Ovary (tissue), 9 donors: ENCODE results near the gene ENO1. TPM values are rescaled to one million over a fixed set of nuclear protein-coding genes. Genes with fewer than 3 reads are reported as not detected.
"Not testable (repeated sequence)": the region's sequence is repeated elsewhere in the genome, so short reads cannot be mapped to it uniquely, and the experiment has no call there.

Experiments used
- DNase-seq, 5 donors: peaks; one replicate each; pipeline ENCODE4 v3.0.0-alpha.2; 2019 to 2020
- H3K27ac ChIP-seq, 2 donors: fragments of 200-600 bp; one replicate each; pipeline versions ENCODE4 v1.5.1 to v1.8.0; 2019 to 2022
- H3K27me3 ChIP-seq: fragments of 200-600 bp; one replicate; pipeline ENCODE4 v1.8.0; 2022
- H3K36me3 ChIP-seq: fragments of 200-600 bp; sonication (generic); one replicate; pipeline ENCODE4 v1.5.1; 2019
- H3K4me1 ChIP-seq: one replicate; pipeline ENCODE4 v1.8.1; 2013; ENCODE audit warnings: mild to moderate bottlenecking, moderate library complexity; ENCODE audit not compliant: insufficient read depth
- H3K4me3 ChIP-seq: fragments of 200-600 bp; sonication (generic); one replicate; pipeline ENCODE4 v1.5.1; 2017
- H3K9me3 ChIP-seq, 2 donors: fragments of 200-600 bp in 1 of 2; sonication (generic) in 1 of 2; one replicate each; pipeline versions ENCODE4 v1.5.1 to v1.8.1; 2013 to 2019; ENCODE audit warnings: mild to moderate bottlenecking in 1 of 2, moderate library complexity in 1 of 2
- CTCF ChIP-seq, 3 donors: fragments of 450-650 bp in 2 of 3; fragments of 200-600 bp in 1 of 3; IDR thresholded peaks; one replicate each; pipeline versions ENCODE4 v1.5.1 to v1.8.0; 2016 to 2022; ENCODE audit warnings: antibody characterized with exemption in 3 of 3, mild to moderate bottlenecking in 1 of 3
- EP300 ChIP-seq: sonication (generic); formaldehyde crosslinking; IDR thresholded peaks from one replicate; pipeline ENCODE4 v1.6.1; 2017; ENCODE audit warnings: antibody characterized with exemption
- POLR2A ChIP-seq: fragments of 450-650 bp; IDR thresholded peaks from one replicate; pipeline ENCODE4 v1.6.1; 2017; ENCODE audit warnings: antibody characterized with exemption, mild to moderate bottlenecking, moderate library complexity
- WGBS, 3 donors: extraction: QIAGEN DNeasy Blood & Tissue Kit in 1 of 3; methylation state at CpG; one replicate each; pipeline versions ENCODE4 v1.1.5 to v1.1.7; 2013 to 2017; 5-methylcytosine and 5-hydroxymethylcytosine counted together
- intact Hi-C, 4 donors: fragments of 100-400 bp; cut with DNase I; formaldehyde crosslinking; loops; one replicate each; pipeline versions ENCODE4 v1.11.0 to v1.15.1; 2022 to 2023
- polyA plus RNA-seq, 2 donors: library from polyadenylated mRNA; stranded (reverse); fragments of 200-250 nt in 1 of 2; fragments of 350-450 nt in 1 of 2; fragmentation: Illumina TruSeq in 1 of 2; extraction: RNeasy Lipid Tissue Mini Kit (QIAGEN cat#74804) in 1 of 2; gene quantifications; one replicate each; pipeline ENCODE4 v1.2.3, GENCODE V29; 2013 to 2014
- total RNA-seq, 7 donors: library from RNA; depleted of rRNA in 2 of 7; stranded (reverse); fragments of >200 nt in 2 of 7; fragmentation: NEBNext Ultra II Directional in 3 of 7; extraction: Animal tissue kit (Norgen Biotek cat#: 25700) in 3 of 7; gene quantifications; one replicate each; pipeline versions ENCODE4 v1.1.0 to v1.2.4, GENCODE V29; 2016 to 2023
- donor health status: DM: no; HTN: no; CAD: no; lungs with moderate emphysema.
- donor health status: DM: no; HTN: no; CAD: no.
- donor health status: Bipolar disorder and iron deficiency.
- donor health status: DM: yes; HTN: yes; CAD: no.
- donor health status: DM: no; HTN: no; CAD: no.
- donor health status: DM: yes; HTN: yes; CAD: no.

The ENO1 gene
- total and polyA plus RNA-seq, 9 donors: 158 to 569 (median 404) TPM

GRCh38 chr1:8899046-8899445 lies 20.6 kb upstream of the ENO1 start:
- Histone ChIP-seq H3K9me3 (no peaks in the 10 kb centered on the region), H3K27ac (no peak overlapping the region), H3K4me3 (no peak overlapping the region), H3K27me3 (no peaks in the 10 kb centered on the region), H3K36me3 (no peaks in the 10 kb centered on the region), H3K4me1 (no peaks in the 10 kb centered on the region)
- TF ChIP-seq CTCF (IDR thresholded peaks at IDR 0.05) (no peak), POLR2A (no peak), EP300 (no peak)
- WGBS, 3 donors: 93 to 97% (median 96%) methylated on average over 7 of the region's 7 CpGs
- DNase-seq: no peak
- intact Hi-C loops: no loop called here

- intact Hi-C loops, H3K36me3 ChIP-seq, DNase-seq, H3K27me3 ChIP-seq, H3K9me3 ChIP-seq, H3K27ac ChIP-seq, H3K4me3 ChIP-seq, H3K4me1 ChIP-seq: not testable (repeated sequence)
- 83 to 94% (median 89%) methylated on average over 5 of the region's 5 CpGs for WGBS, 3 donors
Observed at GRCh38 chr1:8898418-8898817, 19.9 kb upstream of the ENO1 start.

GRCh38 chr1:8897505-8897904 lies 19.0 kb upstream of the ENO1 start:
- WGBS, 3 donors: 89 to 92% (median 92%) methylated on average over 4 of the region's 4 CpGs
- DNase-seq, H3K27ac ChIP-seq, H3K36me3 ChIP-seq, intact Hi-C loops, H3K4me1 ChIP-seq, H3K27me3 ChIP-seq, H3K4me3 ChIP-seq, H3K9me3 ChIP-seq: not testable (repeated sequence)

- DNase-seq, H3K9me3 ChIP-seq, intact Hi-C loops, H3K36me3 ChIP-seq, H3K27me3 ChIP-seq, H3K27ac ChIP-seq, H3K4me3 ChIP-seq, H3K4me1 ChIP-seq: not testable (repeated sequence)
- 74 to 84% (median 82%) methylated on average over 3 of the region's 3 CpGs for WGBS, 3 donors
Observed at GRCh38 chr1:8896775-8897174, 18.3 kb upstream of the ENO1 start.

GRCh38 chr1:8892026-8892425 lies 13.5 kb upstream of the ENO1 start:
- DNase-seq: no peak
- Histone ChIP-seq H3K27me3 (no peaks in the 10 kb centered on the region), H3K4me1 (no peaks in the 10 kb centered on the region), H3K36me3 (no peaks in the 10 kb centered on the region), H3K27ac (no peak overlapping the region), H3K4me3 (no peak overlapping the region), H3K9me3 (no peaks in the 10 kb centered on the region)
- TF ChIP-seq POLR2A (no peak), CTCF (IDR thresholded peaks at IDR 0.05) (no peak), EP300 (no peak)
- intact Hi-C loops: no loop called here
- WGBS, 3 donors: 74 to 83% (median 75%) methylated on average over 6 of the region's 6 CpGs

GRCh38 chr1:8891401-8891800 lies 12.9 kb upstream of the ENO1 start:
- H3K9me3 ChIP-seq: no peaks in the 10 kb centered on the region
- H3K4me3 ChIP-seq: no peak overlapping the region
- DNase-seq: no peak
- H3K4me1 ChIP-seq: no peaks in the 10 kb centered on the region
- no peaks in the 10 kb centered on the region for H3K27me3 ChIP-seq
- H3K27ac ChIP-seq: no peak overlapping the region
- no peaks in the 10 kb centered on the region for H3K36me3 ChIP-seq
- TF ChIP-seq EP300 (no peak), CTCF (IDR thresholded peaks at IDR 0.05) (no peak), POLR2A (no peak)
- 23 to 47% (median 43%) methylated on average over 3 of the region's 3 CpGs for WGBS, 3 donors
- intact Hi-C loops: no loop called here
